ENCODE results near the gene PIK3R5. TPM values are rescaled to one million over a fixed set of nuclear protein-coding genes. Genes with fewer than 3 reads are reported as not detected.

Gene PIK3R5
- total RNA-seq, 1 donor from 2014 or later: 44.0 TPM

- TF ChIP-seq CTCF (IDR thresholded peaks at IDR 0.05): no peak
- Histone ChIP-seq H3K27me3 (ENCODE audit: low read depth) (peaks cover 71% of the 10 kb centered on the region), H3K36me3 (no peaks in the 10 kb centered on the region), H3K4me3 (no peak overlapping the region), H3K27ac (no peak overlapping the region), H3K9me3 (no peaks in the 10 kb centered on the region), H3K4me1 (peaks cover 17% of the 10 kb centered on the region)
- intact Hi-C loops (cut with DNase I): no loop called here
- ATAC-seq (no peak), DNase-seq (no peak)
Measured at GRCh38 chr17:9002227-9002605, 36.7 kb upstream of the PIK3R5 start.

- no peak overlapping the region for H3K4me3 ChIP-seq
- H3K27me3 ChIP-seq (ENCODE audit: low read depth): peaks cover 65% of the 10 kb centered on the region
- H3K36me3 ChIP-seq: no peaks in the 10 kb centered on the region
- H3K4me1 ChIP-seq: peaks cover 17% of the 10 kb centered on the region
- intact Hi-C loops (cut with DNase I): no loop called here
- ATAC-seq (no peak), DNase-seq (no peak)
- no peaks in the 10 kb centered on the region for H3K9me3 ChIP-seq
- TF ChIP-seq CTCF (IDR thresholded peaks at IDR 0.05): no peak
- H3K27ac ChIP-seq: no peak overlapping the region
Measured at GRCh38 chr17:9001559-9001958, 36.1 kb upstream of the PIK3R5 start.

- ATAC-seq (peak; percentile 63 to 71), DNase-seq (peak; percentile 81)
- intact Hi-C loops (cut with DNase I): no loop called here
- Histone ChIP-seq H3K27ac (no peak overlapping the region), H3K27me3 (ENCODE audit: low read depth) (peaks cover 32% of the 10 kb centered on the region), H3K4me3 (no peak overlapping the region), H3K4me1 (peaks cover 5% of the 10 kb centered on the region), H3K9me3 (no peaks in the 10 kb centered on the region), H3K36me3 (no peaks in the 10 kb centered on the region)
- TF ChIP-seq CTCF (IDR thresholded peaks at IDR 0.05): peak; percentile 87
Measured at GRCh38 chr17:8997994-8998628, 32.6 kb upstream of the PIK3R5 start.

GRCh38 chr17:8995711-8996110, 30.2 kb upstream of the PIK3R5 start:
- DNase-seq: no peak
- no peaks in the 10 kb centered on the region for H3K36me3 ChIP-seq
- TF ChIP-seq CTCF (IDR thresholded peaks at IDR 0.05): no peak
- H3K4me3 ChIP-seq: no peak overlapping the region
- H3K4me1 ChIP-seq: no peaks in the 10 kb centered on the region
- no peak for ATAC-seq
- no peaks in the 10 kb centered on the region for H3K9me3 ChIP-seq
- intact Hi-C loops (cut with DNase I): no loop called here
- no peak overlapping the region for H3K27ac ChIP-seq
- peaks cover 17% of the 10 kb centered on the region for H3K27me3 ChIP-seq (ENCODE audit: low read depth)

- H3K27ac ChIP-seq: no peak overlapping the region
- DNase-seq (peak; percentile 85), ATAC-seq (peak; percentile 63 to 85)
- intact Hi-C loops (cut with DNase I): no loop called here
- no peaks in the 10 kb centered on the region for H3K36me3 ChIP-seq
- no peak overlapping the region for H3K4me3 ChIP-seq
- TF ChIP-seq CTCF (IDR thresholded peaks at IDR 0.05): peak; percentile 82
- H3K4me1 ChIP-seq: no peaks in the 10 kb centered on the region
- H3K9me3 ChIP-seq: no peaks in the 10 kb centered on the region
- H3K27me3 ChIP-seq (ENCODE audit: low read depth): peaks cover 7% of the 10 kb centered on the region
Measured at GRCh38 chr17:8994319-8994718, 28.8 kb upstream of the PIK3R5 start.
